Brain pericyte (primary cell): ENCODE measurements around the gene C20orf204.

ENCODE experiments used
- DNase-seq: peaks from one replicate; pipeline ENCODE4 v3.0.0-alpha.2; 2012; ENCODE audit warnings: low read depth, low spot score

C20orf204 gene

DNA sequence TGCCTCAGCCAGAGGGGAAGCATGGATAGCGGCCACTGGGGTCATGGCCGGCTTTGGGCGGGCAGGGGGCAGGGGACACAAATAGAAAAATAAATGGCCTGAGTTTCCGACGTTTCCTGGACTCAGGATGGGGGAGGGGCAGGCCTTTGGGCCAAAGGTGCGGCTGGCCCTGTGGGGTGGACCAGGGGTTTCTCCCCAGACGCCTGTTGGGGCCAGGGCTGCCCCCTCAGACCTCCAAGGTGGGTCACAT is 20.6 kb downstream of the C20orf204 start:
- DNase-seq, result no peak

DNA sequence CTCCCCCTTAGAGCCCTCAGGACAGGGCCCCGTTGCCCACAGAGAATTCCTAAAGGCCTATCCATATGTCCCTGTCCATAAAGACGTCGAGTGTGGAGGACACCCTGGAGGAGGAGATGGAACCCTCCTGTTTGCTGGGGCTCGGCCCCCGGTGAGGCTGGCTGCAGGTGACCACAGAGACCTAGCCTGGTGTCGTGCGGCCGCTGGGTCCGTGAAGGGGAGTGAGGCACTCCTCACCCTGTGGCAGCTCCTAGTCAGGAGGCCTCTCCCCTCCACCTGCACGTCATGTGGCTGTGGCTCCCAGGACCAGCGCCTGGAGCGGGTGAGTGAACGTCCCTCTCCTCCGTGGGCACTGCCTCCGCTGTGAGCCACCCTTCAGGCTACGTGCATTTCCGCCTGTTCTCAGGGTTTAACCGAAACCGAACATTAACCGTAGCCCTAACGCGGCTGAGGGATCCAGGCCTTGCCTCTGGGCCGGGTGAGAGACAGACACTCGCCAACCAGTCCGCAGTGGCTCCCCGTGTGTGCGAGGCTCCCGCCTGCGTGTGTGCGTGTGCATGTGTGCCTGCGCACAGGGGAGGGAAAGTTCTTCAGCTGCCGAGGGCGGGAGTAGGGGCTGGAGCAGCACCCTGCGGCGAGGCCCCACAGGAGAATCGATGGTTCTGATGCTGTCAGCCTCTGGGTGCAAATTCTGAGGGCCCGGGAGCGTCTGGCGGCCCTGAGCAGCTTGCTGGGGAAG is 21.1 kb downstream of the C20orf204 start:
- no peak for DNase-seq

DNA sequence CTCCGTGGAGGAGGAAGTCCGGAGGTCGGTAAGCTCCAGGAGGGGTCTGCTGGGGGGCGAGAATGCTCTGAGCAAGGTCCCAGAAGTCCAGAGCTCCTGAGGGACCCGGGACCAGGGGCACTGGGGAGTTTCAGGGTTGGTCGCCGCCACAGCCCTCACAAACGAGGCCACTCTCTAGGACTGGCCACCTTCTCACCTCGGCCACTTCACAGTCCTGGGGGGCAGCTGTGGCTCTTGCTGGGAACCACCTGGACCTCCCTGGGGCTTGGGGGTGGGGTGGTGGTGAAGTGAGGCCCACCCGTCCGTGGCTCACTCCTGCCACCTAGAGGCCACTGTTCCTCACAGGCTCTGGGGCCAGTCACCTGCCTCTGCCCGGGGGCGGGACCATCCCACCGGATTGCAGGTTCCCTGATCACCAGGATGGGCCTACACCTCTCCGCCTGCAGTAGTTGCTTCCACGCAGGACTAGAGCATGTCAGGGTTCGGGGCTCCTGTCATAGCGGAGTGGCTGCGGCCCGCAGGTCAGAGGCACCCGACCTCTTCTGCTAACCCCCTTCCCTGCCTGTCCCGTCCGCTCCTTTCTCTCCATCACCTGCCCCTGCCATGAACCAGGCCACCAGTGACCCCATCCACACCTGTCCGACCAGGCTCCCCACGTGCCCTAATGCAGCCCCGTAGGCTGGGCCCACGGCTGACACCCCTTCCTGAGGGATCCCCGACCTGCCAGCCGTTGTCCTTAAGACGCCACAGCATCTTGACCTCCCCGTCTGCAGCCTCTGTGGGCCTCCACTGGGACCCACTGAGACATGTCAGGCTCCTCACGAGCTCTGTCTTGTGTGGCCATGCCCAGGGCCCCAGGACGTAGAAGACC is 21.9 kb downstream of the C20orf204 start:
- no peak for DNase-seq

DNA sequence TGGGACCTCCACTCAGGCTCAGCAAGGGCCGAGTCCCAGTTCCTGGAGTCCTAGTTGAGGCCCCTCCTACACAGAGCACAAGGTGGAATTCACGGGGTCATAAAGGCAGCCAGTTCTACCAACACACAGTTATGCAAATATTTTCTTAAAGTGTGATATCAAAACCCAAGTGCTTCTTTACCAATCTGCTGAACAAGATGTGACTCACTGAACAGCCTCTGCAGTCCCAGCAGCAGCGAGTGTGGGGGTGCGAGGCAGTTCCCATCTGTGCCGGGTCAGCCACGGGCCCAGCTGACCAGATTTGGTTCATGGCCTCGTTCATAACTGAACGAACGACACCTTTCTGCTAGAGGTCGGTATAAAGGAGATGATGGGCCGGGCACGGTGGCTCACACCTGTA is 22.6 kb downstream of the C20orf204 start:
- DNase-seq, result no peak

DNA sequence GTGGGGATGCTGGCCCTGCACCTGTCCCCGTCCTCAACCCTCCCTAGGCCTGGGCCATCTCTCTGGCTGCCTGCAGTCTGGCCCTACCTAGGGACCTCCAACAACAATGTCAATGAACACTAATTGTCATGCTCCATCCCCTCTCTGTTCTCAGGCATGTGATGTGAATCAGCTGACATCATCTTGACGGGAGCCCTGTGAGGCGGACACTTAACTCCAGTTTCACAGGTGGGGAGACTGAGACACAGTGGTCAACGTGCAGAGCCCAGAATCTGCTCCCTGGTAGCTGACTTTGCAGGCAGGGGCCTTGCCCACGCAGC is 26.3 kb downstream of the C20orf204 start:
- no peak for DNase-seq

DNA sequence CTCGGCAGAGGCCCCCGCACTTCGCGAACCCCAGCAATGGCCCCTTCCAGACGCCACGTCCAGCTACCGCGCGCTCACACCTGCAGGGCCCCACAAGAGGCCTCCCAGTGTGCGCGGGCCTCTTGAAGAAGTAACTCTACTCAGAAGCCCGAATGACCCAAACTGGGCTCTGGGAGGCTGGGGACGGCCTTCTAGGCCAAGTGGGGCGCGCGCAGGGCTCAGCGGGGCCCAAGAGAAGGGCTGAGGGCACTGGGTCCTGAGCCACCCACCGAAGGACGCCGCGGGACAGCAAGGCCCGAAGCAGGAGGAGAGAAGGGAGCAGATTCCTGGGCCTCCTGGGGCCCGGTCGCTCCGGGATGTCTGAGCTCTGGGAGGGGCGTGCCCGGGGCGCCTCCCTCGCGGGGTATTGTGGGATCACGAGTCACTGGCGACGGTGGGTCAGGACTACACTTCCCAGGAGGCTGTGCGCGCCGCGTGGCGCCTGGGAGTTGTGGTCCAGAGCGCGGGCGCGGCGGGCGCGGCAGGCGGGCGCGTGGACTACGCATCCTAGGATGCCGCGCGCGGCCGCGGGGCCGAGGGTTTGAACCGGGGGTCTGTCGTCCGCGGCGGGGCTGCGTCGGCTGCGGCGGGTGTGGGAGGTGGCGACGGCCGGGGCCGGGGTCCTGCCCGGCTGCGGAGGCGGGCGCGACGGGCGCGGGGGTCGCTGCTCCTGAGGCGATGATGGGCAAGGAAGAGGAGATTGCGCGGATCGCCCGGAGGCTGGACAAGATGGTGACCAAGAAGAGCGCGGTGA is 26.8 kb downstream of the C20orf204 start, which contains the start of gene TCEA2:
Gene TCEA2 (plus strand): TSS at position 603 of the 793 bp plus-strand sequence. CDS start 115 bp downstream, at position 718.
- peak; percentile 58 for DNase-seq

DNA sequence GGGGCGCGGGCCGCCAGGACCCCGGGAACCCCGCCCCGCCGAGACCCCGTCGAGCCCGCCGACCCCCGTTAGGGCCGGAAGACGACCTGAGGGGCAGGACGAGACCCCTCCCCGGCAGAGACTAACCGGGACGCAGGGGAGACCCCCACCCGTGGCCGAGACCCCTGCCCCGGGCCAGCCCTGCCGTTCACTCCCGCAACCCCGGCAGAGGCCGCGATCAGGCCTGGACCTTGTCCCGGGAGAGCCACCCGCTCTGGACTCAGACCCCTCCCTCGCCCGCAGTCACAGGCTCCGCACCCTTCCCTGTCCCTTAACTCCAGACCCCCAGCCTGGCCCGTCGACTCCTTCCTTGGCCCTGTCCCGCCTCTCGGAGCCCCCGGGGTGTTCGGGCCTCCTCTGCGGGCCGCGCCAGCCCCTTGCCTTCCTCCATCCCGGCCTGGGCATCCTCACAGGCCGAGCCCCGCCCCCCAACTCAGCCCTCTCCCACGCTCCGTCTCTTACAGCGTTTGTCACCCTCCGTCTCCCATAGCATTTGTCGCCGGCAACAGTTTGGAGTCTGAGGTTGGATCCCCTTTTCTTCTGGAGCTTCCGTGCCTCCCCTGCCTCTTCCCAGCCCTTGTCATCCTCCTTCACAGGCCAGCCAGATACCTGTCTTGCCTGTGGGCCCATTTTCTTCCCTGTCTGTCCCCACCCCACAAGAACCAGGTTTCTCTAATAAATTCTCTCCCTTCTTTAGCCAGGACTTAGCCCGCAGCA is 27.6 kb downstream of the C20orf204 start:
- DNase-seq, result no peak

DNA sequence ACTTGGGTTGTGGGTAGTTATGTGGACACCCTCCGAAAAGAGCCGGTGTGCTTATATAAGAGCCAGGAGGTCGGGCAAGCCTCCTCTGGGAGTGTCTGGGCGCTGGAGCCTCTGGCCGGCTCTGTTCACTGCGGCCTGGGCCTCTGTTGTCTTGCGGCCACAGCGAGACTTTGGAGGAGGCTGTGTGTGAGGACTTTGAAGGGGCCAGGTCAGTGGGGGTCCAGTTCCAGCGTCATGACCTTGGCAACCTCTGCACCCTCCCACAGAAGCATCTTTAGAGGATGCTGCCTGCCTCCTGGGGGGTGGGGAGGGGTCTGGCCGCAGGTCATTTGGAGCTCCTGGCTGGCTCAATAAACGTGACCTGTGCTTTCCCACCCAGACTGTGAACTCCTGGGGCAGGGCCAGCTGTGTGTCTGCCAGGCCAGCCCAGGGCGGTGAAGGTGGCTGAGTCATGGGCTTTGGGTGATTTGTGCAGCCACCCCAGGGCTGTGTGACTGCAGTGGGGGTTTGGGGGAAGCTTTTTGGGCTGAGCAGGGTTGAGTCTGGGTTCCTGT is 28.2 kb downstream of the C20orf204 start:
- DNase-seq, result no peak

DNA sequence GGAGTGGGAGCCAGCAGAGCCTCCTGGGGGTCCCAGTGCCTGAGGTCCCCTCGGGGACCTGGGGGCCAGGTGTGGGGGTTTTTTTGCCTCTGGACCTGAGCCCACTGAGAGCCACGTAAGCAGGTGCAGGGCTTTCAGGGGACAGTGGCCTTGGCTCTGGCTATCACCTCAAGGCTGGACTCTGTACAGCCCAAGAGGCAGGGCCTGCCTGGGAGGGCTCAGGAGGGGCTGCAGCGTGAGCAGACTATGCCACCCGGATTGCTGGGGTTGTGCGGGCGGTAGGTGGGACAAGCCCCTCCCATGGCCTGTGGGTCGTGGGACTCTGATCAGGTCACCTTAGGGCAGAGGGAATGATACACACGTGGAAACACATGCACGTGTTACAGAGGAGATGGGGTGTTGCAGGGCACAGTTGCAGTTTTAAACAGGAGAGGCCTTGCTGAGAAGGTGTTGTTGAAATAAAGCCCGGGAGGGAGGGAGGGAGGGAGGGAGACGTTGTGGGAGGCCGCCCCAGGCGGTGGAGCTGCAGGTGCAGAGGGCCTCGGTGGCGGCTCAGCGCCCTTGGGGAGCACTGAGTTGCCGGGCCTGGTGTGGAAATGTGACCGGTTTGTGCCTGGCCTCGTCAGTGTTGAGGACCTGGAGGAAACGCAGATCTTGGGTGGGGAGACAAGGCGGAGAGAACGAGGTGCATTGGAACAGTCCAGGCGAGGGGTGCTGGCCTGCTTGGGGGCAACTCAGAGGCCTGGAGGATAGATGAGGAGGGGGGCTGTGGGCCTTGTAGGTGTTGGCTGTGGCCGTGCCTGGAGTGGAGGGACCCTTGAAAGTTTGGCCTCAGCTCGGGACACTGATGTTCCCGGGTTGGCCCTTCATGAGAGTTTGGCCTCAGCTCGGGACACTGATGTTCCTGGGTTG is 29.3 kb downstream of the C20orf204 start:
- no peak for DNase-seq

DNA sequence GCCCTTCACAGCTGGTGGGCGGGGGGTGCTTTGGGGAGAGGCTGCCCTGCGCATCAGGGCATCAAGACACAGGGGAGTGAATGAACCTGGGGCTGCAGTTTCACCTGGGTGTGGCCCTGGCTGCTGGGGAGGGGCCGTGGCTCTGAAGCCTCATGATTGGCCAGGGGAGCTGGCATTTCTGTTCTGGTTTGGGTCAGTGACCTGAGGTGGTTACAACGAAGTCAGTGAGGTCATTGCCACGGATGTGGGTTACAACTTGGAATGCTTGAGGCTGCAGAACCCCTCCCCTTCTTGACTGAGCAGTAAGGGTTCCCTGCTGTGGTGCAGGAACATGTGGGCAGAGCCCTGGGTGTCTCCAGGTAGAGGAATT is 30.0 kb downstream of the C20orf204 start:
- no peak for DNase-seq

DNA sequence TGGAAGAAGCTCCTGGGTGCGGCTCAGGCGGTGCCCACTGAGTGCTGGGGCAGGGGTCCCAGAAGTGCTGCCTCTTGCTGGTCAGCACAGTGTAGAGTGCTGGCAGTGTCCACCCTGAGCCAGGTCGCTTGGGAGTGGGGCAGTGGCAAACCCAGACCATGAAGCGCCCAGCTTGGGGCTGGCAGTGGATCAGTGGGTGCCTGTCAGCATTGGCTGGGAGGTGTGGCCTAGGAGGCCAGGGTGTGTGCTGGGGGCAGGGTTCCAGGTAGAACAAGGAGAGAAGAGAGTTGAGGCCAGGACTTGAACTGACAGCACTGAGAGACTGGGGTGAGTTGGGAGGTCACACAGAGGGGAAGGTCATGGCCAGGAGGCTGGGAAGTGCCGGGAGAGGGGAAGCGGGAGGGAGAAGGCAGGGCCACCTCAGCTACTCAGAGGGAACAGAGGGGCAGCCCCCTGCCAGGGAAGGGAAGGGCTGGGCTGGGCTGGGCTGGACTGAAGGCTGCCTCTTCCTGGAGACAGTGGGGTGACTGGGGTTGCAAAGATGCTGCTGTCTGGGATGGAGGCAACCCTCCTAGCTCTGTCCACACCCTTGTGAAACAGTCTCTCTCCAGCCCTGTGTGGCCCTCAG is 31.1 kb downstream of the C20orf204 start:
- DNase-seq, result no peak

DNA sequence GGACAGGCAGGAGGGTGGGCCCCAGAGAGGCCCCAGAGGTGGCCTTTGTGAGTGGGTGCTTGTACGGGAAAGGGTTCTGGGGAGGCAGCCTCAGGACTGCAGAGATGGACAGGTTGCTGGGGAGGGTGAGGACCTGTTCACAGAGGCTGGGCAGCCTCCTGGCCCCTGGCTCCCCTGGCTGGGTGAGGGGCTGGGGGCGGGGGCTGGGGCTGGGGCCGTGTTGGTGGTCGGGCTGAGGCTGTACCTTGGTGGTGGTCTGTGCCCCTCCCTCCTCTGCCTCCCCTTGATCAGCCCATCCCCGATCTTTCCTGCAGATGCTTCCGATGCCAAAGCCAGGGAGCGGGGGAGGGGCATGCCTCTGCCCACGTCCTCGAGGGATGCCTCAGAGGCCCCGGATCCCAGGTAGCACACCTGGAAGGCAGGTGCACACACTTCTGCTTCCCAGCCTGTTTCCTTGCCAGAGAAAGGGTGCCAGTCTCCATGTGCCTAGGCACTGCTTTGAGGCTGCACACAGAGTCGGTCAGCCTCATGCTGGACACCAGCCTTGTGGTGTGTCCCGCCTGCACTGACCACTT is 31.8 kb downstream of the C20orf204 start:
- no peak for DNase-seq

DNA sequence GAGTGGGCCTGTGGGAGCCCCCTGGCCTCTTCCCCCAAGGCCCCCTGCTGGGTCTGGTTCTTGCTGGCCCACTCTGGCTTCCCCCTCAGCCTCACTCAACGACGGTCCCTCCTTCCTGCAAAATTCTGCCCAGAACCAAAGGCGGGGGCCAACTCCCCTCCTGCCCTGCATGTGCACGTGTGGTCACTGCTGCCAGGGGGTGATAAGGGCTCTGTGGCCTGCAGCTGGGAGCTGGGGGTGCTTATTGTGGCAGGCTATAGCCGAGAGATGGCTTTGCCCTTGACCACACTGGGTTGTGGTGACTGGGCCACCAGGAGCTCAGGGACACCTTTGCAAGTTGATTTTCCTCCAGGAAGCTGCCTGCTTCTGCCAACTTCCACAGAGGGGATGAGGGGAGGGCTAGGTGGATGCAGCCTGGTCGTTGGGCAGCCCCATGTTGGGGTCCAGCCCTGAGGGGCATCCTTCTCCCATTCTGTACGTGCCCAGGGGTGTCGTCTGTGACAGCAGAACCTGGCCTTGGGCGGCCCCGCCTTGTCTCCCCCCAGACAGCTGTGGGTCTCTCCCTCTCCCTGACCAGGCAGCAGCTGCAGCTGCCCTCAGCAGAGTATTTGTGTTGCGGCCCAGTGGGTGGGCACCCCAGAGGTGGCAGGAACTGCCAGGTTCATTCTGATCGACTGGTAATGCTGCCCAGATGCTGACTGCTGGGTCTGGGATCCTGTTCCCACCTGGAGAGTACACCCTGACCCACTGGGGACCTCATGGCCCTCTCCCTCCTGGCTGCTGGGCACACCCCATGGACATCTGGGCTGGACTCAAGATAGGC is 32.6 kb downstream of the C20orf204 start:
- no peak for DNase-seq

DNA sequence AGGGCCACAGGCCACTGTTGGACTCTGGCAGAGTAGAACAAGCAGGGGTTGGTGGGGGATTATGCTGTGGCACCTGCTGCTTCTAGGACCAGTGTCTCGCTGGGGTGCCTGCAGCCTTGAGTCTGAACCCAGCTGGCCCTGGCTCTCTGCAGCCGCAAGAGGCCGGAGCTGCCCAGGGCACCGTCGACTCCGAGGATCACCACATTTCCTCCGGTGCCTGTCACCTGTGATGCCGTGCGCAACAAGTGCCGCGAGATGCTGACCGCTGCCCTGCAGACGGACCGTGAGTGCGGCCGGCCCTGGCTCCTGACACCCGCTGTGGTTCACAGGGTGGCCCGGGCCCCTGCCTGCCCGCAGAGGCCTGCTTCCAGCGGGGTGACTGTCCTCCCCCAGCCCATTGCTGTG is 33.2 kb downstream of the C20orf204 start:
- DNase-seq, result no peak

DNA sequence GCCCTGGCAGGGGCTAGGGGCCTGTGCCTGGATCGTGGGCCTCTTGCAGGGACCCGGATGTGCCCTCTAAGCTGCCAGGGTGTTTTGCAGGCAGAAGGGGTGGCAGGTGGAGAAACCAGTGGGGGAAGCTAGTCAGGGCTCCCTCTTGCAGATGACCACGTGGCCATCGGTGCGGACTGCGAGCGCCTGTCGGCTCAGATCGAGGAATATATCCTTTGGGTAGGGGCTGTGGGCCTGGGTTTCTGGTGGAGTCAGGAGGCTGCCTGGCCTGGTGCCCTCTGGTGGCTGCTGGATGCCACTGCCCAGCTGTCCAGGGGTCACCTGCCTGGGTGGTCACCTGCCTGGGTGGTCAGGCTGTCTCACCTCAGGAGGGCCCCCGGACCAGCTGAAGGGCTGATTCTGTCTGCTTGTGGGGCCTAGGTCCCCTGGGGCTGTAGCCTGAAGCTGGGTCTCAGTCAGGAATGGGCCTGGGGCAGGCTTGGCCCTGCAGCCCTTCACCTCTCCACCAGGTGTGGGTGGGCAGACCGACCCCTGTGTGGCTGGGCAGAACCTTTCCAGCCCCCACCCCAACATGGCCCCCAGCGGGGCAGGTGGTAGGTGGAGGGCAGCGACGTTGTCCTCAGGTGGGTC is 33.7 kb downstream of the C20orf204 start:
- DNase-seq, result no peak

DNA sequence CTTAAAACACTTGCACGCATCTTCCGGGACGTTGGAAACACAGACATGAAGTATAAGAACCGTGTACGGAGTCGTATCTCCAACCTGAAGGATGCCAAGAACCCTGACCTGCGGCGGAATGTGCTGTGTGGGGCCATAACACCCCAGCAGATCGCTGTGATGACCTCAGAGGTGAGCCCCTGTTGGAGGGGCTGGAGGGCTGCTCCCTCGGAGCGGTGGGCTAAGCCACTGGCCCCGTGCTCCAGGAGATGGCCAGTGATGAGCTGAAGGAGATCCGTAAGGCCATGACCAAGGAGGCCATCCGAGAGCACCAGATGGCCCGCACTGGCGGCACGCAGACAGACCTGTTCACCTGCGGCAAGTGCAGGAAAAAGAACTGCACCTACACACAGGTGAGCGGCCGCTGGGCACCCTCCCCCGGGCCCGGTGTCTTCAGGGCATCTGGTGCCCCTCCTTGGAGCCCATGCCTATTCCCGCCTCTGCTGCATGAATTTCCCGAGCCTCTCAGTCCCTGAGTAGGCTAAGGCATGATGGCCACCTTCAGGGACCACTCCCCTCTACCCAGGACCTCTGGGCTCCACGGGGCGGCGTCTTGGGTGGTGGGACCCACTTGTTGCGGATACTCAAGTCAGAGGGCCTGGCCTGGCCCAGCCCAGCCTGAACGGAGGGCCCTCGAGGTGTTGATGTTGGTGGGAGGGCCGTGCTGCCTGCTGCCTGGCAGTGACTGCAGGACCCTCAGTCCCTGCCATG is 34.4 kb downstream of the C20orf204 start:
- DNase-seq, result no peak
